ENCODE data around the gene GCC2. TPM values are rescaled to one million over a fixed set of nuclear protein-coding genes. Genes with fewer than 3 reads are reported as not detected.

GCC2 gene
- total RNA-seq, 4 donors from 2014 or later = 20.8 to 33.6 (median 23.0) TPM

DNA sequence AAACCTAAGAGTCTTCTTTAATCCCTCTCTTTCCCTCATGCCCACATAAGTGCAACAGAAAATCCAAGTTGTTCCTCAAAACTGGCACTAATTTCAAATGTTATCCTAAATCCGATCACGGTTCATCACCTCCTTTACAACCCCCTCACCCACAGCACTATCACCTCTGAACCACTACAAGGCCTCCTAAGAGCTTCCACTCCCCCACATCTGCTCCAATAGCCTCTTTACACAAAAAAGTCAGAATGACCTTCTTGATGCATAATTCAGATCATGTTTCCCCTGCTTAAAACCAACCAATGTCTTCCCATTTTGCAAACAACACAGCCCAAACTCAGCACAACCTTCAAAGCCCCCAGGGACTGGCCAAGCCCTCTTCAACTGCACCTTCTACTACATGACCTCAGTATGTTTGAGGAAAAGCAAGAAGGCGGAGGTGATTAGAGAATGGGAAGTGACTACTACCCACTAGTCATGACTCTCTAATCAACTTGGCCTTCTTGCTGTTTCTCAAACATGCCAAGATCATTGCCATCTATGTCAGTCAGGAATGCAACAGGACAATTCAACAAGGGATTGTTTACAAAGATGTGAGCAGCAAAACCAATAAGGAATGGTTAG lies 34.6 kb upstream of the GCC2 start:
- DNase-seq (ENCODE audit: extremely low spot score) = no peak
- Histone ChIP-seq H3K9me3 (no peaks in the 10 kb centered on the region), H3K36me3 (no peaks in the 10 kb centered on the region), H3K27me3 (no peaks in the 10 kb centered on the region), H3K27ac (replicated peaks in 1 of 4) (no peak overlapping the region), H3K4me1 (no peaks in the 10 kb centered on the region), H3K4me3 (no peak overlapping the region)
- intact Hi-C loops (cut with DNase I) = no loop called here
- 95% methylated on average over 3 of the region's 3 CpGs for WGBS
- TF ChIP-seq POLR2AphosphoS5 (IDR thresholded peaks at IDR 0.05) (no peak), POLR2A (IDR thresholded peaks at IDR 0.05; ENCODE audit: low read depth) (no peak), EP300 (IDR thresholded peaks at IDR 0.05) (no peak)
- TF ChIP-seq, protein P1, sequence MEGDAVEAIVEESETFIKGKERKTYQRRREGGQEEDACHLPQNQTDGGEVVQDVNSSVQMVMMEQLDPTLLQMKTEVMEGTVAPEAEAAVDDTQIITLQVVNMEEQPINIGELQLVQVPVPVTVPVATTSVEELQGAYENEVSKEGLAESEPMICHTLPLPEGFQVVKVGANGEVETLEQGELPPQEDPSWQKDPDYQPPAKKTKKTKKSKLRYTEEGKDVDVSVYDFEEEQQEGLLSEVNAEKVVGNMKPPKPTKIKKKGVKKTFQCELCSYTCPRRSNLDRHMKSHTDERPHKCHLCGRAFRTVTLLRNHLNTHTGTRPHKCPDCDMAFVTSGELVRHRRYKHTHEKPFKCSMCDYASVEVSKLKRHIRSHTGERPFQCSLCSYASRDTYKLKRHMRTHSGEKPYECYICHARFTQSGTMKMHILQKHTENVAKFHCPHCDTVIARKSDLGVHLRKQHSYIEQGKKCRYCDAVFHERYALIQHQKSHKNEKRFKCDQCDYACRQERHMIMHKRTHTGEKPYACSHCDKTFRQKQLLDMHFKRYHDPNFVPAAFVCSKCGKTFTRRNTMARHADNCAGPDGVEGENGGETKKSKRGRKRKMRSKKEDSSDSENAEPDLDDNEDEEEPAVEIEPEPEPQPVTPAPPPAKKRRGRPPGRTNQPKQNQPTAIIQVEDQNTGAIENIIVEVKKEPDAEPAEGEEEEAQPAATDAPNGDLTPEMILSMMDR (IDR thresholded peaks at IDR 0.05) = no peak

GRCh38 chr2:108414945-108415344 lies 34.1 kb upstream of the GCC2 start:
- Histone ChIP-seq H3K9me3 (no peaks in the 10 kb centered on the region), H3K4me3 (no peak overlapping the region), H3K4me1 (no peaks in the 10 kb centered on the region), H3K36me3 (no peaks in the 10 kb centered on the region), H3K27me3 (no peaks in the 10 kb centered on the region), H3K27ac (replicated peaks in 1 of 4) (no peak overlapping the region)
- no peak for DNase-seq (ENCODE audit: extremely low spot score)
- TF ChIP-seq EP300 (IDR thresholded peaks at IDR 0.05) = no peak
- TF ChIP-seq, protein P1 (IDR thresholded peaks at IDR 0.05) = no peak
- TF ChIP-seq POLR2AphosphoS5 (IDR thresholded peaks at IDR 0.05) = no peak
- TF ChIP-seq POLR2A (IDR thresholded peaks at IDR 0.05; ENCODE audit: low read depth) = no peak
- WGBS = 94% methylated on average over 2 of the region's 2 CpGs
- intact Hi-C loops (cut with DNase I) = no loop called here

GRCh38 chr2:108417254-108417653 lies 31.8 kb upstream of the GCC2 start:
- no peak for DNase-seq (ENCODE audit: extremely low spot score)
- H3K4me1 ChIP-seq = no peaks in the 10 kb centered on the region
- no peak for TF ChIP-seq EP300 (IDR thresholded peaks at IDR 0.05)
- no peak for TF ChIP-seq POLR2A (IDR thresholded peaks at IDR 0.05; ENCODE audit: low read depth)
- TF ChIP-seq, protein P1 (IDR thresholded peaks at IDR 0.05) = no peak
- TF ChIP-seq POLR2AphosphoS5 (IDR thresholded peaks at IDR 0.05) = no peak
- H3K27ac ChIP-seq (replicated peaks in 1 of 4) = no peak overlapping the region
- intact Hi-C loops (cut with DNase I) = no loop called here
- no peaks in the 10 kb centered on the region for H3K27me3 ChIP-seq
- H3K9me3 ChIP-seq = no peaks in the 10 kb centered on the region
- no peaks in the 10 kb centered on the region for H3K36me3 ChIP-seq
- no peak overlapping the region for H3K4me3 ChIP-seq
- 81% methylated on average over 2 of the region's 2 CpGs for WGBS

- no peak for DNase-seq (ENCODE audit: extremely low spot score)
- H3K4me1 ChIP-seq = no peaks in the 10 kb centered on the region
- 85% methylated on average over 4 of the region's 4 CpGs for WGBS
- H3K27ac ChIP-seq (replicated peaks in 1 of 4) = no peak overlapping the region
- H3K4me3 ChIP-seq = no peak overlapping the region
- H3K27me3 ChIP-seq = no peaks in the 10 kb centered on the region
- TF ChIP-seq POLR2A (IDR thresholded peaks at IDR 0.05; ENCODE audit: low read depth) = no peak
- TF ChIP-seq, protein P1 (IDR thresholded peaks at IDR 0.05) = no peak
- TF ChIP-seq EP300 (IDR thresholded peaks at IDR 0.05) = no peak
- no peak for TF ChIP-seq POLR2AphosphoS5 (IDR thresholded peaks at IDR 0.05)
- no peaks in the 10 kb centered on the region for H3K9me3 ChIP-seq
- no peaks in the 10 kb centered on the region for H3K36me3 ChIP-seq
- intact Hi-C loops (cut with DNase I) = no loop called here
Measured at GRCh38 chr2:108418416-108418815, 30.6 kb upstream of the GCC2 start.

GRCh38 chr2:108423067-108423466 lies 25.9 kb upstream of the GCC2 start:
- TF ChIP-seq, protein P1 (IDR thresholded peaks at IDR 0.05) = no peak
- DNase-seq (ENCODE audit: extremely low spot score) = no peak
- Histone ChIP-seq H3K9me3 (no peaks in the 10 kb centered on the region), H3K4me3 (no peak overlapping the region), H3K36me3 (no peaks in the 10 kb centered on the region), H3K27me3 (no peaks in the 10 kb centered on the region), H3K4me1 (no peaks in the 10 kb centered on the region), H3K27ac (replicated peaks in 1 of 4) (no peak overlapping the region)
- intact Hi-C loops (cut with DNase I) = no loop called here
- 94% methylated on average over 1 of the region's 1 CpG for WGBS
